Activated naive CD4-positive, alpha-beta T cell treated with Interleukin-2 at 50 U/mL for 16 hours (primary cell): ENCODE results near the gene MGRN1.
"Not testable (repeated sequence)": the region's sequence is repeated elsewhere in the genome, so short reads cannot be mapped to it uniquely, and the experiment has no call there.

ENCODE experiments used
- DNase-seq: peaks from one replicate; pipeline ENCODE4 v3.0.0-alpha.2; 2020

The MGRN1 gene

GRCh38 chr16:4701791-4702465 is 77.3 kb downstream of the MGRN1 start:
- DNase-seq = no peak

- no peak for DNase-seq
Observed at GRCh38 chr16:4702466-4702808, 77.8 kb downstream of the MGRN1 start.

- DNase-seq = no peak
Observed at GRCh38 chr16:4703906-4704305, 79.3 kb downstream of the MGRN1 start.

- no peak for DNase-seq
Observed at GRCh38 chr16:4704491-4704890, 79.9 kb downstream of the MGRN1 start.

GRCh38 chr16:4704913-4705312 is 80.3 kb downstream of the MGRN1 start:
- DNase-seq = no peak

- DNase-seq = no peak
Observed at GRCh38 chr16:4706871-4707270, 82.2 kb downstream of the MGRN1 start.

GRCh38 chr16:4709481-4709880 is 84.9 kb downstream of the MGRN1 start:
- no peak for DNase-seq

- no peak for DNase-seq
Observed at GRCh38 chr16:4713663-4714501, 89.3 kb downstream of the MGRN1 start.

GRCh38 chr16:4714996-4715395 is 90.4 kb downstream of the MGRN1 start:
- no peak for DNase-seq

GRCh38 chr16:4718466-4718865 is 93.8 kb downstream of the MGRN1 start:
- no peak for DNase-seq

- no peak for DNase-seq
Observed at GRCh38 chr16:4723071-4723767, 98.6 kb downstream of the MGRN1 start.

GRCh38 chr16:4724661-4725270 is 100.1 kb downstream of the MGRN1 start:
- no peak for DNase-seq

- DNase-seq = no peak
Observed at GRCh38 chr16:4726616-4727015, 102.0 kb downstream of the MGRN1 start.

- no peak for DNase-seq
Observed at GRCh38 chr16:4728676-4729075, 104.0 kb downstream of the MGRN1 start.

GRCh38 chr16:4729876-4730275 is 105.2 kb downstream of the MGRN1 start:
- no peak for DNase-seq

- DNase-seq = no peak
Observed at GRCh38 chr16:4733211-4733742, 108.7 kb downstream of the MGRN1 start.

- DNase-seq = peak; percentile 35
Observed at GRCh38 chr16:4733747-4734062, 109.1 kb downstream of the MGRN1 start.

- peak; percentile 86 for DNase-seq
Observed at GRCh38 chr16:4734063-4734729, 109.6 kb downstream of the MGRN1 start, which contains the start of the genes ANKS3 and DNAAF8. Gene ANKS3 (minus strand): TSS chr16:4734271. CDS start chr16:4730149, 4,122 bp downstream. Gene DNAAF8 (plus strand): TSS chr16:4734537. CDS start chr16:4736515, 1,978 bp downstream.

- peak; percentile 92 for DNase-seq
Observed at GRCh38 chr16:4734730-4735535, 110.3 kb downstream of the MGRN1 start.

GRCh38 chr16:4736546-4736945 is 111.9 kb downstream of the MGRN1 start:
- DNase-seq = no peak

GRCh38 chr16:4737545-4737944 is 112.9 kb downstream of the MGRN1 start:
- no peak for DNase-seq

- not testable (repeated sequence) for DNase-seq
Observed at GRCh38 chr16:4738370-4738769, 113.7 kb downstream of the MGRN1 start.
